HG03565 (cell line): ENCODE data around the gene SLC7A9.
"Not testable (repeated sequence)": the region's sequence is repeated elsewhere in the genome, so short reads cannot be mapped to it uniquely, and the experiment has no call there.

Experiments
- ATAC-seq: cut with Tn5 transposase; IDR thresholded peaks from one replicate; pipeline ENCODE4 v1.9.1; 2021; ENCODE audit warnings: mild to moderate bottlenecking, moderate library complexity; ENCODE audit not compliant: unreplicated experiment

Gene SLC7A9

DNA sequence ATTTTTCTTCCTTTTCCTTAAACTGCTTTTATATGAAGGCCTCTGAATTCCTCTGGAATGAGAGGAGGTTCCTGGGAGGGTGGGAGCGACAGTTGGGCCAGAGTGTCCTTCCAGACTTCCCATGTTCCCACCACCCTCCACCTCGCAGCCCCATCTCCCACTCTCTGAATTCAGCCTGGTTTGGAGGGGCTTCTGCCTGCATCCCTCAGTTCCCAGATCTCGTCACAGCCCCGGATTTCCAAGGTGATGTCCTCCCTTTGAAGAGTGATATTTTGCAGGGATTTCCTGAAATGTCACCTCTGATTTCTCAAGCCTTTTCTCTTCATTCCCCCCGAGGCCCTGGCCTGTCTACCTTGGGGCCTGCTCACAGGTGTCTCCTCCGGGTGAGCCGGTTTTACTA is 16.7 kb upstream of the SLC7A9 start:
- no peak for ATAC-seq

DNA sequence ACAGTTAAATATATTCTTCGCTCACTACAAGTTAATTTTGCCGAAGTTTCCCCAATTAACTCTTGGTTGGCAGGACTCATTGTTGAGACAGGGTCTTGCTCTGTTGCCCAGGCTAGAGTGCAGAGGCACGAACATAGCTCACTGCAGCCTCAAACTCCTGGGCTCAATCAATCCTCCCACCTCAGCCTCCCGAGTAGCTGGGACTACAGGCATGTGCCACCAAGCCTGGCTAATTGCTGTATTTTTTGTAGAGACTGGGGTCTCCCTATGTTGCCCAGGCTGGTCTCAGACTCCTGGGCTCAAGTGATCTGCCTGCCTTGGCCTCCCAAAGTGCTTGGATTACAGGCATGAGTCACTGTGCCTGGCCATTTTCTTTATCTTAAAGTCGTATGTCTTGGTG is 15.7 kb upstream of the SLC7A9 start:
- ATAC-seq = not testable (repeated sequence)

DNA sequence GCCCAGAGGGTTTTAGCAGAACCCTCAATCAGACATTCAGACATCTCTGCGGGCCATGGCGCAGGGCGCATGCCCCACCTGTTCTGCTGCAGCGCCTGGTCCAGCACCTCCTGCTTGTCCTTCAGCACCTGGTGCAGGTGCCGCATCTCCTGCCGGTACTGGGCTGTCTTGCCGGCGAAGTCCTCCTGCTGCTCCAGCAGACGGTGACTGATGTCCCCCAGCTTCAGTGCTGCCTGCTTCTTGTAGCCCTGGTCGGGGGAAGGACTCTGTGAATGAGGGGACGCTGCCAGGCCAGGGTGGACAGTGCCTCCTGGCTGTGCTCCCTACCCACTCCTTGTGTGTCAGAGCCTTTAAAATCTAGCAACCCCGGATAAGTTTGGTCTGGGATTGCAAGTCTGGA is 12.2 kb upstream of the SLC7A9 start:
- no peak for ATAC-seq

DNA sequence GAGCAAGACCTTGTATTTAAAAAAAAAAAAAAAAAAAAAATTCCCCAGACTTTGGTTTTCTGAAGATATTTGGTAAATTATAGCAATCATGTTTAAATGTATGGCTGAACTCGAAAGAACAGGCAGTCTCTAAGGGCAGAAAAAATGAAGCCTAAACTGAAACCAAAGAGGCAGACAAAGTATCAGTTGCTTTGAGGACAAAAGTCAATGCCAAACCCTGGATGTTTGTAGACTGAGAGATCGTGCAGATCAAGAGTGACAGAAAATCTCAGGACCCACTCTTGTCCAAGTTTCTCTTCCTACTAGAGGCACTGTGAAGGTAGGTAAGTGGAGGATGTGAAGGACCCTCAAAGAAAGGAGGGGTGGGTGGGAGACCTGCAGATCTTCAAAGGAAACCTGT is 11.1 kb upstream of the SLC7A9 start:
- no peak for ATAC-seq

DNA sequence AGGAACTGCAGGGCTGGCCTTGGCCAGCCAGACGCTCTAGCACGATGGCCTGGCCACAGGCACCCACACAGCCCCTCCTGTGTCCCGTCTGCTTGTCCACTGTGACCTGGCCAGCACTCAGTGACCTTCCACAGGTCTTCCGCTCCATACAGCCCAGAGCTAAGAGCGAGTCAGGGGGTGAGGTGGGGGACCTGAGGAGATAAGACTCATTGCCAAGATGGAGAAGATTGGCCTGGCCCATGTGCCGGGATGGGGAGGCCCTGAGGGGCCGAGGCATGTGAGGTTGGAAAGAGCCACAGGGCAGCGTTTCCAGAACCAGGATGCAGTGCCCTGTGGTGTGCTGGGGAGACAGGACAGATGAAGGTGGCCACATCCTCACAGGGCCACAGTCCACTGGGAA is 10.2 kb upstream of the SLC7A9 start:
- no peak for ATAC-seq

DNA sequence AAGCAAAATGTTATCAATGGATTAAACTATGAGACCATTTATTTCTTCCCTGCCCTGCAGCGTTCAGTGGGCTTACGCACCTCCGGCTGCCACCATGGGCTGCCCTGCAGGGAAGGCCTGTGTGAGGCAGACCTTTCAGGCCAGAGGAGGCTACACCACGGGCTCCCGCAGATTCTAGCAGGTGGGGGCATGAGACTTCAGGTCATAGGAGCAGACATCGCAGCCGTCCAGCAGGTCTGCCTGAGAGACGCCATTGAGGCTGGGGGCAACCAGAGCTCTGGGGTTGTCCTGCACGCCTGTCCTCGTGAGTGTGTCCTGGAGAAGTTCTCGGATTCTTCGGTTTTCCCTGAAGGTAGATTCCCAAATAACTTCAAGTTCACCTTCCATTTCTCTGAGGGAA is 9.4 kb upstream of the SLC7A9 start:
- ATAC-seq = no peak

DNA sequence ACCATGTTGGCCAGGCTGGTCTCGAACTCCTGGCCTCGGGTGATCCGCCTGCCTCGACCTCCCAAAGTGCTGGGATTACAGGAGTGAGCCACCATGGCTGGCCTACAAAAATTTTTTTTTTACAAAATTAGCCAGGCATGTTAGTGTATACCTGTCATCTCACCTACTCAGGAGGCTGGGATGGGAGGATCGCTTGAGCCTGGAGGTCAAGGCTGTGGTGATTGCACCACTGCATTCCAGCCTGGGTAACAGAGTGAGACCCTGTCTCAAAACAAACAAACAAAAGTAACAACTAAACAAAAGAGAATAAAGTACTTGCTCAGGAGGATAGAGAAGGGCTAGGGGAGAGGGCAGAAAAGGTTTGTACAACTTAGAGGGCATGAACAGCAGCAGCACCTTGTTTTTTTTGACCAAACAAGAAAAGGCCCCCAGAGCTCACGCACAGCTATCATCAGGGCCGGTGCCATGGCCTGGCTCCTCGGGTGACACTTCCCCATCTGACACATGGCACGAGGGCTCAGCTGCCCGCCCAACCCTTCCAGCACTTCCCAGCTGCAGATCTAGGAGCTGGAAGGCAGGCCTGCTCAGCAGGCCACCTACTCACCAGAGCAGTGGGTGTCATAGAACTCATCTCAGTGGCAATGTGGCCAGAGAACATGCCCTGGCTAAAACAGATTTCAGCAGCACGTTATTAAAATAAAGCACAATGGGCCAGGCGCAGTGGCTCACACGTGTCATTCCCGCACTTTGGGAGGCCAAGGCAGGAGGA is 8.6 kb upstream of the SLC7A9 start:
- ATAC-seq = no peak

DNA sequence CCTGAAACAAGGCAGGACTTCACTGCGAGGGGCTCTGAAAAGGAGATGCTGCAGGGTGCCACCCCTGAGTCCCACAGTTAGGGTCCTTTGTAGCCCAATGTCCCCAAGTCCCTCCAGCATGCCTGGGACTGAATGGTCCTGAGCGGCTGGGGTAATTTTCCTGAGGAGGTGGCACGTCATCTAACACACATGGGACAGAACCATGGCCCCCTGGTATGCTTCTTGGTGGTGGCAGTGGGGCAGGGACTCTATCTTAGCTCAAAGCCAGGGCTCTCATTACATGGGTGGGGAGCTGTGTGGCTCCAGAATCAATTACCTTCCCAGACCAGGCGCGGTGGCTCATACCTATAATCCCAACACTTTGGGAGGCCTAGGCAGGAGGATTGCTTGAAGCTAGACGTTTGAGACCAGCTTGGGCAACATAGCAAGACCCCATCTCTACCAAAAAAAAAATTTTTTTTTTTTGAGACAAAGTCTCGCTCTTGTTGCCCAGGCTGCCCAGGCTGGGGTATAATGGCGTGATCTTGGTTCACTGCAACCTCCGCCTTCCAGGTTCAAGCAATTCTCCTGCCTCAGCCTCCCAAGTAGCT is 7.9 kb upstream of the SLC7A9 start:
- ATAC-seq = no peak

DNA sequence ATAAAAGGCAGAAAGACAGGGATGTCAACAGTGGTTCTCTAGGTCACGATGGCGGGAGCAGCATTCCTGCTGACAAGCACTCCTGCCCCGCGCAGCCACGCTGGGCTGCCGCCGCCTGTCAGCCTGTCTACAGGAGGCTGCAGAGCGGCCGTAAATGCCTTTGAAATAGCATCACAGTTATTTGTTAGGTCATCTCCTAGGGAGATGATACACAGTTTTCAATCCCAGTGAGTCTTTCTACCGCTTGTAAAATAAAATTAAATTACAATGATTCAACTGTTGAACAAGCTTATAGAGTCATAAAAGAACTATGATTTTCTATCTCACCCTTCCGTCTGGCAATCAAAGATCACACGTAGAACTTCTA is 7.3 kb upstream of the SLC7A9 start:
- ATAC-seq = no peak

DNA sequence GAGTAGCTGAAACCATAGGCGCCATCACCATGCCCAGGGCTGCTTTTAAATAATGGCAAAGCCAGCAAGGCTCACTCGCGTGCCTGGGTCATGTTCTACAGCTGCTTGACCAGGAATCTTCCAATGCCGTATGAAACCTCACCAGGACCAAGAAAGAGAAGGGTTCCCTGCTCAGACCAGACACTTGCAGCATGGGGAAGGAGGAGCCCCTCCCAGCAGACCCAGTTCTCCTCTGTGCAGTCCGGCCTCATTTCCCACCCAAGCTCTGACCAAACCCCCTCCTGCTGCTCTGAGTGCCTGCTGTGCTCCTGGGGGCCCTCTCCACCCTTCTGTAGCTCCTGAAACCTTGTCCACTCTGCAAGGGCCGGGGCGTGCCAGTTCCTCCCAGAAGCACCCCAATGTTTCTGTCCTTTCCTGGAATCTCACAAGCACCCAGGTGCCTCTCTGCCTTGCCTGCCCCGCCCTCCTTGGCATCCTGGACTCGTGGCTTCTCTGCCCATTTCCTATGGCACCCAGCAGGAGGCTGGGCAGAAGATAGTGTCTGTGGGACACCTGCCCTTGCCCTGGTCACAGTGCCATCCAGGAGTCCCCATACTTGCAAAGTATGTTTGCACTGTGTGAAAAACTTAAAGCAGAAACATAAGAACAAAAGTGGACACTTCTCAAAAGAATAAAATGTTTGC is 6.8 kb upstream of the SLC7A9 start:
- ATAC-seq = no peak

DNA sequence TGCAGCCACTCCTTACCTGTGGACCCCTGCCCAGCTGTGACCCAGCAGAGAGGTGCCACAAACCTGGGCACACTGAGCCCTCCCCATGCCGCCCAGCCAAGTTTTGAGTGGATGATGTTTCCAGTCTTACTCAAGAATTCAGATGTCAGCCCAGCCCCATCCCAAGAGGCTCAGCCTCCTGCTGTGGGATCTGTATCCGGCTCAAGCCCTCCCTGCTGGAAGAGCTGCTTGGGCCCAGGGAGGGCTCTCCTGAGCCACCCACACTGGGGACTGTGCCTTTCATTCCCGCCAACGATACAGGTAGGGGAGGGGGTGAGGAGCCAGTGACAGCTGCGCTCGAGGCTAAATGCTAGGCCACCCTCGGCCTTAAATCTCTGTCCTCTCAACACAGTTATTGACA is 5.9 kb upstream of the SLC7A9 start:
- ATAC-seq = no peak

DNA sequence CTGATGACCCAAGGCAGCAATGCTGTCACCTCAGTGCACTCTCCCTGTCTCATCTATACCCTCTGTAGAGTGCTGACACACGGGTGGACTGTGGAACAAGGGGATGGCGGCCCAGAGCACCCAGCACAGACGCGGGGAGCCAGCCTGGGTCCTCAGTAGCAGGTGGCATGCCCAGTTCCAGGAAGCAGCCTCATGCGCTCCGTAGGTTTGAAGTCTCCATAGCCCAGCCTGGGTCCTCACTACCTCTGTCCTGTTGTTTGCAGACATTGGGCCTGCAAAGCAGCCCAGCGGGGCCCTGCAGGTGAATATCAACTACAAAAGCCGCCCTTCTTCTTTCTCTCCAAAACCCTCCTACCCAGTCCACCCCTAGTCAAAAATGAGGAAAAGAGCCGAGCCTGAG is 5.0 kb upstream of the SLC7A9 start:
- ATAC-seq = no peak

DNA sequence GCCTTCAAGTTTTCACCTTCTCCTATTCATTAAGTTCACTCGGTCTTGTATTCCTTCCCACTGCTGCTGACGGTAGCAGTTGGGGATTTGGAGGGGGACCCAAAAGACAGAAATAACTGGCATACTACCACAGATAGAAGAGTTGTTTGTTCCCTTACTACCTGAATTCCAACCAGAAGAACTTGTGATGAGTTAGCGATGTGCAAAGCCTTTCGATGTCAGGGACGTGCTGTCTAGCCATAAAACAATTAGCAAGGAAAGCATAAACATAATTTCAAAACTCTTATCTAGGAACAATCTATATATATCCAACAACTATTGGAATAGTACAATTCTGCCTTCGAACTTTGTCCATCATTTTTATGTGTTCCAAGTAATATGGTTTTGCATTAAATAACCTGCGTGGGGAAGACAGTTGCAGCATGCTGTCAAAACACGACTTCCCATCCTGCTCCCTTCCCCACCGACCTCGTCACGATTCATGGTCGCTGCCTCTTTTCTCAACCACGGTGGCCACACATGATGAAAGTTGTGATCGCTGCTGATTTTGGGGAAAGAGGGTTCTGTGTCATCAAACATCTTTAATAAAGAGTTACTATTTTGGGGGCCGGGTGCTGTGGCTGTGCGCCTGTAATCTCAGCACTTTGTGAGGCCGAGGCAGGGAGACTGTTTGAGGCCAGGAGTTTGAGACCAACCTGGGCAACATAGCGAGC is 3.8 kb upstream of the SLC7A9 start:
- ATAC-seq = no peak

DNA sequence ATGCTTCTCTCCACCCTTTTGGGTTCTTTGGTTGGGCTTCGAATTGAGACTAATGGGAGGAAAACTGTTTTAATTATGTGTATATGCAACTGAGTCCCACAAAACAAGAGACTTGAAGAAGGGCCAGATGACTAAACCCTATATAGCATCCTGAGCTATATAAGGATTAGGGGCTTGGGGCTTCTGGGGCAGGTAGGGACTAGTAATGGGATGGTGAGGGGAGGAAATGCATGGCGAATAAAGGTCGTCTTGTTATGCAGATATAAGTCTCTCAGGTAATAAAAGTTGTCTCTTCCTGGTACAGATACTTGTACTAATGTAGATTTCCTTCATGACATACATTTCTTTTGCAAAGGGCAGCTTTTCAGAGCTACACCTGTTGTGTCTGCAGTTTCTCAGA is 2.8 kb upstream of the SLC7A9 start:
- no peak for ATAC-seq

DNA sequence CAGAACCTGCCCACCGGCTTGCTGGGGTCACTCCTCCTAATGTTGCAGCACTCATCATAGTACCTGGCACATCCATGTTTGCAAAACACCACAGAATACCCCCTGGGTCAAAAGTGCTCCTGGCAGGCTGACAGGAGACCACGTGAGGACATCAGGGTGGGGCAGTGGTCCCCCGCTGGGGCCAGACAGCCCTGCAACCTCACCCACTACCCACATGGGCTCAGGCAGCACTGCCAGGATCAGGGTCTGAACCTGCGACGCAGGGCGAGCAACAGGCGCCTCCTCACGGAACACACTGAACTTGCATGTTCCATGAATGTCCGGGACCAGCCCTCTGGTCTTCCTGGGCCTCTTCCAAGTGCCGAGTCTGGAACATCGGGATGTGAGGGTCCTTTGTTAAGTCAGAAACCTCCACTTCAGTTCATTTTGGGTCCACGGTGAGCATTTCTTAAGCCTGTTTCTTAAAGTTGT is 1.4 kb upstream of the SLC7A9 start:
- ATAC-seq = no peak

DNA sequence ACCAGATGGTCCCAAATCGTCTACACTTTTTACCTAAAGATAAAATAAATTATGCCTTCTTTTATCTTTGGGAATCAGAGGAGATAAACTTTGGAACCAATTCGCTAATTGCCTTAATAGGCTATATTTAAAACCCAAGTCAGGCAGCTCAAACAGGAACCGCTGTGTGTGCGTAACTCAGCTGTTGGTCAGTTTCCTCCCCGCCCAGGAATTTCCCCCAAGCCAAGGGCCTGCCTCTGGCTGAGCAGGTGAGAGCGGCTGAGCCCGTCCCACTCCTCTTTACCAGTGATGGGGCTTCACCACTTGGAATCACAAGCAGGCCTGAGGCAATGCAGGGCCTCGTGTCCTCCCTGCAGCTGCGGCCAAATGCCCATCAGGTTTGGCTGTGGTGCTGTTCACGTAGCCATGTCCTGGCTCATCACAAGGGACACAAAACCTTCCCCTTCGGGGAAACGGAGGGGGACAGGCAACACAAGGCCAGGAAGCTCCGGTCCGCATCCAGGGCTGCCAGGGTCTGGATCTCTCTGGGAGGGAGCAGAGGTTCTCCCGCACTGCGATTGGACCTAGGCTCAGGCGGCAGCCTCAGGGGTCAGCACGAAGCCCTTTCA is 503 bp upstream of the SLC7A9 start:
- no peak for ATAC-seq

DNA sequence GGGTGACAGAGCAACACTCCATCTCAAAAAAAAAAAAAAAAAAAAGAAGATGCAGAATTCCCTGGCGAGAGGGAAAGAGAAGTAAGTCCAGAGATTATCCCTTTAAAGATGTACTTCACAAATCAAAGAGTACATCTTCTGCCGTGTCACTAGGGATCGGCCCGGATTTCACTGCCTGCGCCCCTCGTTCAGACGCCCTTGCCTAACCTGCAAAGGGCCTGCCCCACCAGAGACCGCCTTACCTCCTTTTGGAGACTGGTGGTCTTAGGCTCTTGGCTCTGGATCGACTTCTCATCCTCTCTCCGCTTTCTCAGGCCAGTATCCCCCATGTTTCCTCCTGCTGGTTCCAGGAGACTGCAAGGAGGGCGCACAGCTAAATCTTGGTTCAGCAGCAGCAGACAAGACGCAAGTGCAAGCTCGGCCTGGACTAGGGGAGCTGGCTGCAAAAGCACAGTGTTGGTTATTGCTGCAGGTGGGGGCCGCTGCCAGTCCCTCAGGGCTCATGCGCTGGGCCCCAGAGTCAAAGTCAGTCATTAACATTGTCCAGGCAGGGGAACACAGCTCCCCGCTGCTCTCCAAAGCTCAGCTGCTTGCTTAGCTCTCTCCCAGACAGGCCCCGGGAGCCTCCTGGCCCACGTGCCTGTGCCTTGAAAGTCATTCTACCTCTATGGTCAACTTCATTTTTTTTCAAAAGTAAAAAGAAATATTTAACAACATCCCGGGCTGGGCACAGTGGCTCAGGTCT is 1.2 kb downstream of the SLC7A9 start:
- ATAC-seq = no peak

DNA sequence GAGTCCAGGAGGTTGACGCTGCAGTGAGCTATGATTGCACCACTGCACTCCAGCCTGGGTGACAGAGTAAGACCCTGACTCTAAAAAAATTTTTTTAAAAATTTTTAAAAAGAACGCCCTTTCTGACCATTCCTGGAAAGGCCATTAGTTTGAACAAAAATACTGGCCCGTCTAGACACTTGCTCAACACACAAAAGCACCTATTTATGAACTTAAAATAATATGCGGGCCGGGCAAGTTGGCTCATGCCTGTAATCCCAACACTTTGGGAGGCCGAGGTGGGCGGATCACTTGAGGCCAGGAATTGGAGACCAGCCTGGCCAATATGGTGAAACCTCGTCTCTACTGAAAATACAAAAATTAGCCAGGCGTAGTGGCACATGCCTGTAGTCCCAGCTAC is 2.1 kb downstream of the SLC7A9 start:
- ATAC-seq = not testable (repeated sequence)

DNA sequence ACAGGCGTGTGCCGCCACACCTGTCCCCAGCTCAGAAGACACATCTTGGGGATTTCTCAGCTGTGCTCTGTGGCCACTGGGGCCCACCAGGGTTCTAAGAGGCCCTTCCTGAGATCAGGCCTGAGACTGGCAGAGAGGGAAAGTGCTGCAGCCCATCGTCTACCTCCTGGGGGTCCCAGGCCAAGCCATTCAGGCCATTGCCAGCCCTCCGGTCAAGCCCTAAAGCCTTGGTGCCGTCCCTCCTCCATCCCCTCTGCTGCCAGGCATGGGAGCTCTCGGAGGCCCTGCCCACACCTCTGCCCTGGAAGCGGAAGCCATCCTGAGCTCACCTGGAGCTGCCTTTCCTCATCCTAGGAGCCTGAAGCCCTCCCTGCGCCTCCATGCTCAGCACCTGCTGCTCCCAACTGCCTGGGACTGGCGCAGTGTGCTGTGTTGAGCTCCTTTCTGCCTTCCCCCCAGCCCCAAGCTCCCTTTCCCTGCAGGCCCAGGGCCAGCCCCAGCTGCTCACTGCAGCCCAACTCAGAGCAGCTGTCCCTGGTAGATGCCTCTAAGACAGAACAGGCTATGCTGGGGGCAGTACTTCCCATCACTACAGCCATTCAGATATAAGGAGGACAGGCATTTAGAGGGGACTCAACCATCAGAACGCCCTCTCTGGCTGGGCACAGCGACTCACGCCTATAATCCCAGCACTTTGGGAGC is 2.9 kb downstream of the SLC7A9 start:
- ATAC-seq = no peak

DNA sequence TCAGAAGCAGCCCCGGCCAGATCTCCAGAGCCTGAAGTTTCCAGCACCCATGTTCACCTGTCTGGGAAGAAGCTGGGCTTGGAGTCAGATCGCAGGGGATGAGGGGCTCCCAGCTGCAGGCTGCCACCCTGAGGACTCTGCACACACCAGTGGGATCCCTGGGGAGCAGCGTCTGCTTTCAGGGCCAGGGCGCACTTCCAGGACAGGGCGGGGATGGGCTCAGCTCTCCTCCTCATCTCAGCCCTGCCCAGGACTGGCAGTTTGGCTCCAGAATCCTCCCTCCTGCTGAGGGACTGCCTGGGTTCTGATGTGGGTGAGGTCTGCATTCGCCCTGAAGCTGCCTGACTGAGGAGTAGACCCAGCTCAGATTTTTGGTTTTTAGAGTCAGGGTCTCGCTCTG is 3.5 kb downstream of the SLC7A9 start:
- no peak for ATAC-seq
